ENCODE data around the gene BAZ2A.
"Not testable (repeated sequence)": the region's sequence is repeated elsewhere in the genome, so short reads cannot be mapped to it uniquely, and the experiment has no call there.

Gene BAZ2A

DNA sequence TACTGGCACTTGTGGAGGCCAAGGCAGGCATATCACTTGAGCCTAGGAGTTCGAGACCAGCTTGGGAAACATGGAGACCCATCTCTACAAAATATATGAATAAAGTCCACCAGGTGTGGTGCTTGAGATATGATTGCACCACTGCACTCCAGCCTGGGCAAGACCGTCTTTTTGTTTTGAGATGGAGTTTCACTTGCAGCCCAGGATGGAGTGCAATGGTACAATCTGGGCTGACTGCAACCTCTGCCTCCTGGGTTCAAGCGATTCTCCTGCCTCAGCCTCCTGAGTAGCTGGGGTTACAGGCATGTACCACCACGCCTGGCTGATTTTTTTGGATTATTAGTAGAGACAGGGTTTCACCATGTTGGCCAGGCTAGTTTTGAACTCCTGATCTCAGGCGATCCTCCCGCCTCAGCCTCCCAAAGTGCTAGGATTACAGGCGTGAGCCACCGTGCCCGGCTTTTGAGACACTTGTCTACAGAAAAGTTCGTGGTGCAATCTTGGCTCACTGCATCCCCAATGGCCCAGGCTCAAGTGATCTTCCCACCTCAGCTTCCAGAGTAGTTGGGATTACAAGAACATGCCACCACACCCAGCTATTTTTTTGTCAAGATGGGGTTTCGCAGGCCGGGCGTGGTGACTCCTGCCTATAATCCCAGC lies 32.0 kb upstream of the BAZ2A start:
- peaks cover 46% of the 10 kb centered on the region for H3K36me3 ChIP-seq (ENCODE audit: insufficient read depth, insufficient read length, low read length)
- no peak overlapping the region for H3K9ac ChIP-seq (ENCODE audit: insufficient read length, low read depth)
- TF ChIP-seq YY1 (IDR thresholded peaks at IDR 0.05; ENCODE audit: insufficient read depth, insufficient read length) (no peak), ZNF274 (IDR thresholded peaks at IDR 0.05; ENCODE audit: low read depth, low read length) (no peak), SUZ12 (IDR thresholded peaks at IDR 0.05; ENCODE audit: extremely low read depth, insufficient read depth, insufficient read length) (no peak)
- no peaks in the 10 kb centered on the region for H3K4me1 ChIP-seq (ENCODE audit: insufficient read depth, insufficient read length)
- no peaks in the 10 kb centered on the region for H3K9me3 ChIP-seq (ENCODE audit: insufficient read depth, low read length)
- H3K4me3 ChIP-seq (ENCODE audit: insufficient read length, low read depth): no peak overlapping the region
- no peak for DNase-seq (ENCODE audit: low read depth, low spot score)
- H3K27me3 ChIP-seq (ENCODE audit: insufficient read depth, insufficient read length): no peaks in the 10 kb centered on the region

DNA sequence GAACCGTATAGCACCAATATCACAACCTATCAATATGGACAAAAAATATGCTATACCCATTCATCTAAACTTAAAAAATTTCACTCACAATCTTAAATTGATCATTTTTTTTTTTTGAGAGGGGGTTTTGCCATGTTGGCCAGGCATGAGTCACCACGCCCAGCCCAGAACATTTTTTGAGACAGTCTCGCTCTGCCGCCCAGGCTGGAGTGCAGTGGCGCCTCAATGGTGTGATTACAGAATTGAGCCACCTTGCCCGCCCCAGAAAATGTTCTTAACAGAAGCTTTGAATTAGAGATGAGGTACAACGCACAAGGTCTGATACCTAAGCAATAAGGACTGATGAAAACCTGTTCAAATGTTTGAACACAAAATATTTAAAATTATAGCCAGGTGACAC lies 31.4 kb upstream of the BAZ2A start:
- Histone ChIP-seq H3K4me3 (ENCODE audit: insufficient read length, low read depth) (no peak overlapping the region), H3K9me3 (ENCODE audit: insufficient read depth, low read length) (no peaks in the 10 kb centered on the region)
- no peak for DNase-seq (ENCODE audit: low read depth, low spot score)

DNA sequence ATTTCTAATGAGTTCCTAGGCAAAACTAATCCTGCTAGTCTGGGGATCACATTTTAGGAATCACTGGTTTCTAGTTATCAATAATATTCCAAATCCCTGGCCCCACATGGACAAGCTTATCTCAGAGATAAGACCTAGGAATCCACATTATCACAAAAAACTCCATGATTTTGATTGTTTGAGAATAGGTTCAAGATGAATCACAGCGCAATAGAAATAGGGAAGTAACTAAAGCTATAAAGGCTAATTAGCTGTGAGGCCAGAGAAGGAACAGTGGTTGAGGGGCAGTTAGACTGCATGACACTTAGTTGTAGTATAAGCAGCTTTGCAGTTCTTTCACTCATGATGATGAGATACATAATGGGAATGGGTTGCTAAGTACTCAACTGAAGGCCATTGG lies 28.8 kb upstream of the BAZ2A start:
- H3K27me3 ChIP-seq (ENCODE audit: insufficient read depth, insufficient read length): no peaks in the 10 kb centered on the region
- peaks cover 15% of the 10 kb centered on the region for H3K36me3 ChIP-seq (ENCODE audit: insufficient read depth, insufficient read length, low read length)
- no peak for TF ChIP-seq YY1 (IDR thresholded peaks at IDR 0.05; ENCODE audit: insufficient read depth, insufficient read length)
- no peak for TF ChIP-seq ZNF274 (IDR thresholded peaks at IDR 0.05; ENCODE audit: low read depth, low read length)
- TF ChIP-seq SUZ12 (IDR thresholded peaks at IDR 0.05; ENCODE audit: extremely low read depth, insufficient read depth, insufficient read length): no peak
- H3K9ac ChIP-seq (ENCODE audit: insufficient read length, low read depth): no peak overlapping the region
- no peak overlapping the region for H3K4me3 ChIP-seq (ENCODE audit: insufficient read length, low read depth)
- H3K4me1 ChIP-seq (ENCODE audit: insufficient read depth, insufficient read length): no peaks in the 10 kb centered on the region
- peaks cover 8% of the 10 kb centered on the region; the same call in 1 of the 2 replicates for H3K9me3 ChIP-seq (ENCODE audit: insufficient read depth, low read length)
- no peak for DNase-seq (ENCODE audit: low read depth, low spot score)

More for the DNA sequence above, 31.4 kb upstream of the BAZ2A start:
- Histone ChIP-seq H3K27me3 (ENCODE audit: insufficient read depth, insufficient read length) (no peaks in the 10 kb centered on the region), H3K36me3 (ENCODE audit: insufficient read depth, insufficient read length, low read length) (peaks cover 40% of the 10 kb centered on the region), H3K9ac (ENCODE audit: insufficient read length, low read depth) (no peak overlapping the region), H3K4me1 (ENCODE audit: insufficient read depth, insufficient read length) (no peaks in the 10 kb centered on the region)
- TF ChIP-seq ZNF274 (IDR thresholded peaks at IDR 0.05; ENCODE audit: low read depth, low read length): no peak
- TF ChIP-seq SUZ12 (IDR thresholded peaks at IDR 0.05; ENCODE audit: extremely low read depth, insufficient read depth, insufficient read length): no peak
- TF ChIP-seq YY1 (IDR thresholded peaks at IDR 0.05; ENCODE audit: insufficient read depth, insufficient read length): no peak

DNA sequence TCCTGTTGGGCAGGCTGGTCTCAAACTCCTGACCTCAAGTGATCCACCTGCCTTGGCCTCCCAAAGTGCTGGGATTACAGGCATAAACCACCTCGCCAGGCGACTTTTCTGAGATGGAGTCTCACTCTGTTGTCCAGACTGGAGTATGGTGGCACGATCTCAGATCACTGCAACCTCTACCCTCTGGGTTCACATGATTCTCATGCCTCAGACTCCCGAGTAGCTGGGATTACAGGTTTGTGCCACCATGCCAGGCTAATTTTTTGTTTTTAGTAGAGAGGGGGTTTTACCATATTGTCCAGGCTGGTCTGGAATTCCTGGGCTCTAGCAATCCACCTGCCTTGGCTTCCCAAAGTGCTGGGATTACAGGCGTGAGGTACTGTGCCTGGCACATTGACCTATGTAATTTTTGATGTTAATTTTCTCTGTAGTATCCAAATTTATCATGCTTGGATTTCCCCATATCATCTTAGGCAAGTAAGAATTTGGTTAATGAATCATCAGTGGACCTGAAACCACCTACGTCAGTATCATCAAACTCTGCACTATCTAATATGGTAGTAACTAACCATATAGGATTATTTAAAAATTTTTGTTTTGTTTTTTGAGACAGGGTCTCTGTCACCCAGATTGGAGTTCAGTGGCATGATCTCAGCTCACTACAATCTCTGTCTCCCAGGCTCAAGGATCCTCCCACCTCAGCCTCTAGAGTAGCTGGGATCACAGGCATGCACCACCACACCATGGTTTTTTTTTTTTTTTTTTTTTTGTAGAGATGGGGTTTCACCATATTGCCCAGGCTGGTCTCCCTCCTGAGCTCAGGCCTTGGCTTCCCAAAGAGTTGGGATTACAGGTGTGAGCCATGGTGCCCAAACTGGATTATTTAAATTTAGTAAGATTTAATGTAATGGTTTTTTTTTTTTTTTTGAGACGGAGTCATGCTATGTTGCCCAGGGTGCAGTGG lies 27.6 kb upstream of the BAZ2A start:
- no peak overlapping the region for H3K4me3 ChIP-seq (ENCODE audit: insufficient read length, low read depth)
- DNase-seq (ENCODE audit: low read depth, low spot score): no peak
- H3K36me3 ChIP-seq (ENCODE audit: insufficient read depth, insufficient read length, low read length): peaks cover 3% of the 10 kb centered on the region
- H3K27me3 ChIP-seq (ENCODE audit: insufficient read depth, insufficient read length): no peaks in the 10 kb centered on the region
- no peak overlapping the region for H3K9ac ChIP-seq (ENCODE audit: insufficient read length, low read depth)
- no peaks in the 10 kb centered on the region for H3K4me1 ChIP-seq (ENCODE audit: insufficient read depth, insufficient read length)
- peaks cover 20% of the 10 kb centered on the region; the same call in 1 of the 2 replicates for H3K9me3 ChIP-seq (ENCODE audit: insufficient read depth, low read length)
- no peak for TF ChIP-seq ZNF274 (IDR thresholded peaks at IDR 0.05; ENCODE audit: low read depth, low read length)
- no peak for TF ChIP-seq SUZ12 (IDR thresholded peaks at IDR 0.05; ENCODE audit: extremely low read depth, insufficient read depth, insufficient read length)
- TF ChIP-seq YY1 (IDR thresholded peaks at IDR 0.05; ENCODE audit: insufficient read depth, insufficient read length): no peak

DNA sequence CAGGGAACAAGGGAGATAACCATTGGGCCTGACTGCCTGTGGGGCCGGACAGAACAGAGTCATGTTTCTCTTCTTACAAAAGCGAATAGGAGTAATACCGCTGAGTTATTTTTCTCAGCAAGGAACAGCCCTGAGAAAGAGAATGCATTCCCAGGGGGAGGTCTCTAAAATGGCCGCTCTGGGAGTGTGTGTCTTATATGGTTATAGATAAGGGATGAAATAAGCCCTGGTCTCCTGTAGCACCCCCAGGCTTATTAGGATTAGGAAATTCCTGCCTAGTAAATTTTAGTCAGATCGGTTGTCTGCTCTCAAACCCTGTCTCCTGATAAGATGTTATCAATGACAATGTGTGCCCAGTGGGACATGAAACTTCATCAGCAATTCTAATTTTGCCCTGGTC lies 23.7 kb upstream of the BAZ2A start:
- H3K27me3 ChIP-seq (ENCODE audit: insufficient read depth, insufficient read length); H3K4me1 ChIP-seq (ENCODE audit: insufficient read depth, insufficient read length); H3K9ac ChIP-seq (ENCODE audit: insufficient read length, low read depth); H3K4me3 ChIP-seq (ENCODE audit: insufficient read length, low read depth); H3K36me3 ChIP-seq (ENCODE audit: insufficient read depth, insufficient read length, low read length); DNase-seq (ENCODE audit: low read depth, low spot score): not testable (repeated sequence)
- peaks cover 28% of the 10 kb centered on the region; the same call in 1 of the 2 replicates for H3K9me3 ChIP-seq (ENCODE audit: insufficient read depth, low read length)

DNA sequence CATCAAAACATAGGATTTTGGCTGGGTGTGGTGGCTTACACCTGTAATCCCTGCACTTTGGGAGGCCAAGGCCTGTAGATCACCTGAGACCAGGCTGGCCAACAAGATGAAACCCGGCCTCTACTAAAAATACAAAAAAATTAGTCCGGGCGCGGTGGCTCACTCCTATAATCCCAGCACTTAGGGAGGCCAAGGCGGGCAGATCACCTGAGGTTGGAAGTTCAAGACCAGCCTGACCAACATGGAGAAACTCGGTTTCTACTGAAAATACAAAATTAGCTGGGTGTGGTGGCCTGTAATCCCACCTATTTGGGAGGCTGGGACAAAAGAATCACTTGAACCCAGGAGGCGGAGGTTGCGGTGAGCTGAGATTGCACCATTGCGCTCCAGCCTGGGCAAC lies 17.9 kb upstream of the BAZ2A start:
- H3K4me1 ChIP-seq (ENCODE audit: insufficient read depth, insufficient read length); H3K4me3 ChIP-seq (ENCODE audit: insufficient read length, low read depth); H3K9ac ChIP-seq (ENCODE audit: insufficient read length, low read depth); DNase-seq (ENCODE audit: low read depth, low spot score); H3K27me3 ChIP-seq (ENCODE audit: insufficient read depth, insufficient read length): not testable (repeated sequence)
- H3K36me3 ChIP-seq (ENCODE audit: insufficient read depth, insufficient read length, low read length): peaks cover 22% of the 10 kb centered on the region
- H3K9me3 ChIP-seq (ENCODE audit: insufficient read depth, low read length): peaks cover 11% of the 10 kb centered on the region; the same call in 1 of the 2 replicates

DNA sequence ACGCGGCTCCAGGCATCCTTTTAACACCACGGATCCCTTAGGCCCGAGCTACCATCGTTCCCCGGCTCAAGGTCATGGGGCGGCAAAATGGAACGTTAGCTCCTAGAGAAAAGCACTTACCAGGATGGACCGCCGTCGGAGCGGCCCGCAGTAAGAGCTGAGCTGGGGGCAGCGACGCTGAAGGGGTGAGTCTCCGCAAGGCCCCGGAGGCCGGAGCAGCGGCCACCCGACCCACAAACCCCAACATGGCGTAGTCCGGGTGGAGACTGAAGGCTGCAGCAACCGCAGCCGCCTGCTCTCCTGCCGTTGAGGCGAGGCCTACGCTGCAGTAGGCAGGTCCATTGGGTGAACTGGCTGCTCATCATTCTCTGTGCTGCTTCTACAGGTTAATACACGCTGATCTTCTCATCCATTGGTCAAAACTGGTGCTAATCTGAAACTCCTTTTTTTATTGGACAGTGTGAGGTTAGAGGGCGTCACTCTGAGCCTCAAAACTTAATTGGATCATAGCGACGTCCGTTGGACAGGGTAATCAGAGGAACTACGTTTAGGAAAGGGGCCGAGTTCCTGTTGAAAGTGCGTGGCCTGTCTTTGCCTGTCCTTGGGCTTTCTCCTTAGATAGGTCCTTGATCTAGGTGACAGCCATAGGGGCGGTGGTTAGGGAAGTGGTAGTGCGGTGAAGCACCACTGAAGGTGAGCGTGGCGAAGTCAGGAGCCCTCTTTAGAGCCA lies 15.8 kb upstream of the BAZ2A start, which contains the start of gene ATP5F1B:
TSS of gene ATP5F1B (minus strand) at position 268 of the 730 bp plus-strand sequence. CDS start at position 247, 21 bp downstream.
- Histone ChIP-seq H3K9ac (ENCODE audit: insufficient read length, low read depth) (peak within 1 kb of the TSS; percentile 97), H3K27me3 (ENCODE audit: insufficient read depth, insufficient read length) (no peaks in the 10 kb centered on the region), H3K4me1 (ENCODE audit: insufficient read depth, insufficient read length) (no peaks in the 10 kb centered on the region), H3K36me3 (ENCODE audit: insufficient read depth, insufficient read length, low read length) (peaks cover 42% of the 10 kb centered on the region), H3K9me3 (ENCODE audit: insufficient read depth, low read length) (no peaks in the 10 kb centered on the region), H3K4me3 (ENCODE audit: insufficient read length, low read depth) (peak within 1 kb of the TSS; percentile 93)
- TF ChIP-seq YY1 (IDR thresholded peaks at IDR 0.05; ENCODE audit: insufficient read depth, insufficient read length) (peak; percentile 47), ZNF274 (IDR thresholded peaks at IDR 0.05; ENCODE audit: low read depth, low read length) (no peak)
- DNase-seq (ENCODE audit: low read depth, low spot score): peak; percentile 99
